K562 (cell line): Measurements from ENCODE around the gene SDR42E2. TPM values are rescaled to one million over a fixed set of nuclear protein-coding genes. Genes with fewer than 3 reads are reported as not detected.
A peak's percentile ranks its signal among the peaks of the same experiment; 100 is the strongest.

Experiments used
- ATAC-seq: fragments of 200-7000 bp; cut with Tn5 transposase; 3 replicates; pipeline ENCODE4 v1.9.1; 2020; ENCODE audit warnings: moderate library complexity
- BruUV-seq: library from RNA; stranded (reverse); fragments of 400-500 nt; replicated peaks from 2 replicates; lab custom pipeline; 2021; lab: Mats Ljungman, UMichigan
- CTCF ChIA-PET: fragments of 300-600 bp; formaldehyde crosslinking; extraction: SDS; loops from one replicate; lab custom pipeline; 2021; ENCODE audit warnings: low intra/inter-chr PET ratio; lab: Yijun Ruan, JAX
- POLR2A ChIA-PET: fragments of 300-600, 350-650 bp; sonication (Branson Sonifier 250); formaldehyde crosslinking; extraction: SDS; loops from one replicate; lab custom pipeline; 2021; ENCODE audit warnings: antibody characterized with exemption, inconsistent platforms; lab: Yijun Ruan, JAX
- DNase-seq, 4 experiments: peaks; one replicate each; pipeline versions ENCODE4 v3.0.0 to v3.0.0-alpha.2; 2011 to 2018; ENCODE audit warnings: low spot score in 3 of 4, mixed read lengths in 3 of 4; ENCODE audit errors: extremely low read depth in 1 of 4
- FAIRE-seq: peaks from 2 replicates; lab custom pipeline; 2011; peaks lifted over from hg19 to GRCh38; lab: Jason Lieb, UNC
- H2AFZ ChIP-seq: 2 replicates; pipeline ENCODE4 v1.6.0; 2011; ENCODE audit warnings: low read depth, low read length, control low read depth, inconsistent platforms
- H3K27ac ChIP-seq: fragments of 200-600 bp; 3 replicates; pipeline ENCODE4 v1.8.0; 2011; ENCODE audit warnings: low read depth, mild to moderate bottlenecking, control low read depth, inconsistent platforms, low read length, moderate library complexity, mixed read lengths; ENCODE audit errors: extremely low read depth
- H3K27me3 ChIP-seq, 2 experiments: fragments of 300-600 bp in 1 of 2; 2 replicates in 1 of 2; 3 replicates in 1 of 2; pipeline versions ENCODE4 v1.6.0 to v1.8.0; 2011; ENCODE audit warnings: inconsistent platforms in 2 of 2, low read length in 2 of 2, mild to moderate bottlenecking in 1 of 2, mixed read lengths in 1 of 2, moderate library complexity in 1 of 2; ENCODE audit not compliant: control insufficient read depth in 2 of 2, insufficient read depth in 2 of 2
- H3K36me3 ChIP-seq: fragments of 300-600 bp; 3 replicates; pipeline ENCODE4 v1.8.0; 2011; ENCODE audit warnings: mild to moderate bottlenecking, low read length, inconsistent platforms; ENCODE audit not compliant: control insufficient read depth, insufficient read depth
- H3K4me1 ChIP-seq, 2 experiments: fragments of 200-600 bp in 1 of 2; replicated peaks in 1 of 2; 2 replicates in 1 of 2; 3 replicates in 1 of 2; pipeline versions ENCODE4 v1.5.1 to v1.8.0; 2011; ENCODE audit warnings: inconsistent platforms in 2 of 2, low read length in 2 of 2, mild to moderate bottlenecking in 1 of 2, mixed read lengths in 1 of 2, moderate library complexity in 1 of 2; ENCODE audit not compliant: control insufficient read depth in 2 of 2, insufficient read depth in 2 of 2
- H3K4me2 ChIP-seq: 2 replicates; pipeline ENCODE4 v1.6.1; 2011; ENCODE audit warnings: low read length, control low read depth, inconsistent platforms, mixed read lengths; ENCODE audit not compliant: insufficient read depth
- H3K4me3 ChIP-seq: fragments of 200-600 bp; sonication (generic), shearing (Covaris generic); 2 replicates; pipeline ENCODE4 v1.5.1; 2016; ENCODE audit warnings: control low read depth, inconsistent platforms
- H3K79me2 ChIP-seq: fragments of 200-600 bp; 3 replicates; pipeline ENCODE4 v1.8.0; 2011; ENCODE audit warnings: low read length, inconsistent platforms; ENCODE audit not compliant: control insufficient read depth, insufficient read depth
- H3K9ac ChIP-seq, 2 experiments: 2 replicates each; pipeline versions ENCODE4 v1.6.0 to v1.6.1; 2011; ENCODE audit warnings: low read depth in 2 of 2, low read length in 2 of 2, control low read depth in 1 of 2, inconsistent platforms in 1 of 2, mild to moderate bottlenecking in 1 of 2, mixed read lengths in 1 of 2; ENCODE audit not compliant: insufficient read depth in 1 of 2
- H3K9me1 ChIP-seq: one replicate; pipeline ENCODE4 v1.6.0; 2011; ENCODE audit warnings: inconsistent platforms, mild to moderate bottlenecking, low read length, moderate library complexity; ENCODE audit not compliant: control insufficient read depth, insufficient read depth
- H3K9me3 ChIP-seq: replicated peaks from 2 replicates; pipeline ENCODE4 v1.5.1; 2011; ENCODE audit warnings: low read depth, low read length, inconsistent platforms; ENCODE audit not compliant: control insufficient read depth, insufficient read depth
- H4K20me1 ChIP-seq: replicated peaks from 2 replicates; pipeline ENCODE4 v1.6.1; 2011; ENCODE audit warnings: low read length, inconsistent platforms, mixed read lengths; ENCODE audit not compliant: control insufficient read depth, insufficient read depth
- ASH1L ChIP-seq: fragments of 450-650 bp; IDR thresholded peaks from 2 replicates; pipeline ENCODE4 v1.6.1; 2018; ENCODE audit warnings: borderline replicate concordance, mild to moderate bottlenecking, low read depth; ENCODE audit not compliant: partially characterized antibody
- BRD9 ChIP-seq: fragments of 450-650 bp; IDR thresholded peaks from 2 replicates; pipeline ENCODE4 v1.6.1; 2018; ENCODE audit warnings: low read depth; ENCODE audit not compliant: partially characterized antibody
- CHD2 ChIP-seq: IDR thresholded peaks from 2 replicates; pipeline ENCODE4 v1.6.1; 2011; ENCODE audit warnings: low read depth, low read length
- HCFC1 ChIP-seq: IDR thresholded peaks from 2 replicates; pipeline ENCODE4 v1.6.1; 2012; ENCODE audit warnings: low read depth, low read length, improper control_type of control experiment
- MAFK ChIP-seq: IDR thresholded peaks from 2 replicates; pipeline ENCODE4 v1.6.1; 2011; ENCODE audit warnings: low read length, improper control_type of control experiment
- POLR2AphosphoS5 ChIP-seq: IDR thresholded peaks from 2 replicates; pipeline ENCODE4 v1.6.1; 2011; ENCODE audit warnings: mild to moderate bottlenecking, low read depth, low read length, moderate library complexity; ENCODE audit not compliant: control insufficient read depth, insufficient read depth
- SRF ChIP-seq, 2 experiments: fragments of 250-450, 450-650 bp in 1 of 2; sonication (Bioruptor Pico) in 1 of 2; sonication (generic) in 1 of 2; formaldehyde crosslinking; IDR thresholded peaks; 2 replicates each; pipeline versions ENCODE4 v1.5.0 to v1.5.1; 2020 to 2022; ENCODE audit warnings: mild to moderate bottlenecking in 1 of 2, missing genetic modification reagents in 1 of 2
- WHSC1 ChIP-seq: IDR thresholded peaks from one replicate; pipeline ENCODE4 v1.6.1; 2012; ENCODE audit warnings: low read length, control low read depth, inconsistent platforms
- ZNF57 ChIP-seq: fragments of 450-650 bp; formaldehyde crosslinking; IDR thresholded peaks from 2 replicates; pipeline ENCODE4 v1.4.0; 2020; ENCODE audit warnings: mild to moderate bottlenecking, moderate library complexity
- WGBS: fragments of 100-300 bp; shearing (Covaris generic); methylation state at CpG from one replicate; pipeline ENCODE4 v1.1.6; 2016; ENCODE audit warnings: low coverage, mixed read lengths; ENCODE audit not compliant: insufficient coverage; ENCODE audit errors: missing lambda C conversion rate; 5-methylcytosine and 5-hydroxymethylcytosine counted together
- in situ Hi-C: fragments of 300-500 bp; cut with MboI; formaldehyde crosslinking; loops from 4 replicates; pipeline ENCODE4 v1.15.0; 2018; ENCODE audit warnings: inconsistent platforms, mixed read lengths
- intact Hi-C: fragments of 100-400 bp; cut with micrococcal nuclease; formaldehyde crosslinking; loops from 2 replicates; pipeline ENCODE4 v1.14.2; 2022
- polyA plus RNA-seq, 8 experiments: library from polyadenylated mRNA; depleted of rRNA in 4 of 8; stranded (reverse) in 5 of 8; unstranded in 3 of 8; fragments of >200 nt; fragmentation: Nextera tagmentation in 2 of 8; fragmentation: Illumina TruSeq in 1 of 8; extraction: Ambion mirVana in 2 of 8; extraction: Trizol in 1 of 8; gene quantifications; 2 replicates each; pipeline versions ENCODE4 v1.2.1 to v1.2.3, GENCODE V29; 2011 to 2014; ENCODE audit warnings: inconsistent platforms in 1 of 8, missing spikeins in 1 of 8
- total RNA-seq, 7 experiments: library from RNA; depleted of rRNA in 6 of 7; stranded (reverse); fragments of >200 nt in 6 of 7; fragmentation: Illumina TruSeq in 2 of 7; extraction: Trizol in 2 of 7; gene quantifications; 2 replicates each; pipeline versions ENCODE4 v1.2.1 to v1.2.3, GENCODE V29; 2011 to 2021; ENCODE audit warnings: low replicate concordance in 1 of 7
- TF ChIP-seq, protein P1 (sequence below), 2 experiments: IDR thresholded peaks; 2 replicates each; pipeline ENCODE4 v1.6.1; 2011; ENCODE audit warnings: borderline replicate concordance in 1 of 2, control low read depth in 1 of 2, low read depth in 1 of 2, low read length in 1 of 2, mild to moderate bottlenecking in 1 of 2, mixed read lengths in 1 of 2, moderate library complexity in 1 of 2; ENCODE audit not compliant: insufficient read depth in 1 of 2, insufficient read length in 1 of 2, poor library complexity in 1 of 2, severe bottlenecking in 1 of 2; ENCODE audit errors: extremely low read depth in 1 of 2

The SDR42E2 gene
- total and polyA plus RNA-seq, 9 of the 15 experiments (the other 6 are each of a cell fraction or from before 2014, with no cell fraction given) = 0.03 to 0.07 (median 0.04) TPM; not detected in 4

DNA sequence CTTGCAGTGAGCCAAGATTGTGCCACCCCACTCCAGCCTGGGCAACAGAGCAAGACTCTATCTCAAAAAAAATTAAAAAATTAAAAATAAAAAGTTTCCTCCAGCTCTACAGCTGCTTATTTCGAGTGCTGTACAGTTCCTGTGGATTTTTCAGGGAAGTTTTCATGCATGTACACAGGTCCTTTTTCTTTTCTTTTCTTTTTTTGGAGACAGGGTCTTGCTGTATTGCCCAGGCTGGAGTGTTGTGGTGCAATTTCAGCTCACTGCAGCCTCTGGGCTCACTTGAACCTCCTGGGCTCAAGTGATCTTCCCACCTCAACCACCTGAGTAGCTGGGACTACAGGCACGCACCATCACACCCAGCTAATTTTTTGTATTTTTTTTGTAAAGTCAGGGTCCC is 59.7 kb downstream of the SDR42E2 start (continued):
- TF ChIP-seq, protein P1, sequence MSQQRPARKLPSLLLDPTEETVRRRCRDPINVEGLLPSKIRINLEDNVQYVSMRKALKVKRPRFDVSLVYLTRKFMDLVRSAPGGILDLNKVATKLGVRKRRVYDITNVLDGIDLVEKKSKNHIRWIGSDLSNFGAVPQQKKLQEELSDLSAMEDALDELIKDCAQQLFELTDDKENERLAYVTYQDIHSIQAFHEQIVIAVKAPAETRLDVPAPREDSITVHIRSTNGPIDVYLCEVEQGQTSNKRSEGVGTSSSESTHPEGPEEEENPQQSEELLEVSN (IDR thresholded peaks at IDR 0.05; ENCODE audit: borderline replicate concordance in 1 of 2, extremely low read depth in 1 of 2, insufficient read depth in 1 of 2, insufficient read length in 1 of 2, low read depth in 1 of 2, low read length in 1 of 2, poor library complexity in 1 of 2, severe bottlenecking in 1 of 2) = no peak
- TF ChIP-seq HCFC1 (no peak), SRF (CRISPR knock-in tag; IDR thresholded peaks at IDR 0.05) (no peak)

DNA sequence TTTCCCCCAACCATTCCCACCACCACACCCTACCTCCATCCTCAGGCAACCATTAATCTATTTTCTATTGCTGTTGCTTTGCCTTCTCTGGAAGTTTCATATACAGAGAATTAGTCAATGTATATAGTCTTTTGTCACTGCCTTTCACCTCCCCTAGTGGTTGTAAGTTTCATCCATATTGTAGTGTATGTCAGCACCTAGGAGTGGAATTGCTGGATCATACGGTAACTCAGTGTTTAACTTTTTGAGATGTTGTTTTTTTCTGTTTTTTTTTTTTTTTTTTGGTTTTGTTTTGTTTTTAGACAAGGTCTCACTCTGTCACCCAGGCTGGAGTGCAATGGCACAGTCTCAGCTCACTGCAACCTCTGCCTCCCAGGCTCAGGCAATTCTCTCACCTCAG is 60.7 kb downstream of the SDR42E2 start:
- WGBS = 89% methylated on average over 1 of the region's 1 CpG
- DNase-seq (no peak), FAIRE-seq (no peak), ATAC-seq (peak; percentile 47; the same call in 2 of the 3 replicates)
- no peak overlapping the region for H3K9ac ChIP-seq
- intact Hi-C loops (no loop called here), in situ Hi-C loops (no loop called here)
- no peaks in the 10 kb centered on the region for H3K9me1 ChIP-seq
- no TSS peak for BruUV-seq
- ChIA-PET CTCF (no interaction called here), POLR2A (interaction anchor here (1.3 kb wide), 1 partner anchor 9 kb away, joined by 3 read pairs; no protein-coding TSS in a partner anchor)
- H3K27me3 ChIP-seq = no peaks in the 10 kb centered on the region
- no peaks in the 10 kb centered on the region for H4K20me1 ChIP-seq
- peaks cover 5 to 15% of the 10 kb centered on the region in 2 experiments; a peak in 4 of 5 replicates for H3K4me1 ChIP-seq
- no peak overlapping the region for H3K4me3 ChIP-seq
- H3K4me2 ChIP-seq = no peak overlapping the region
- peaks cover 51% of the 10 kb centered on the region for H3K79me2 ChIP-seq
- no peaks in the 10 kb centered on the region for H3K9me3 ChIP-seq
- peaks cover 47% of the 10 kb centered on the region; the same call in 2 of the 3 replicates for H3K36me3 ChIP-seq
- TF ChIP-seq CHD2 = no peak
- TF ChIP-seq MAFK = no peak
- no peak for TF ChIP-seq POLR2AphosphoS5
- no peak for TF ChIP-seq ASH1L
- TF ChIP-seq BRD9 = no peak
- TF ChIP-seq ZNF57 (CRISPR knock-in tag) = no peak
- TF ChIP-seq WHSC1 = no peak
- no peak overlapping the region for H3K27ac ChIP-seq
- H2AFZ ChIP-seq = no peak overlapping the region
